HuH-7 (cell line): ENCODE results near the gene MACC1.

ENCODE experiments used
- DNase-seq: peaks from one replicate; pipeline ENCODE4 v3.0.0; 2011; ENCODE audit warnings: low spot score

Gene MACC1

GRCh38 chr7:20172736-20173334 is 44.3 kb downstream of the MACC1 start:
- peak; percentile 50 for DNase-seq

GRCh38 chr7:20170633-20171032 is 46.6 kb downstream of the MACC1 start:
- no peak for DNase-seq

- no peak for DNase-seq
Observed at GRCh38 chr7:20165146-20165510, 52.1 kb downstream of the MACC1 start.

GRCh38 chr7:20164425-20165145 is 52.6 kb downstream of the MACC1 start:
- no peak for DNase-seq

GRCh38 chr7:20162665-20163064 is 54.5 kb downstream of the MACC1 start:
- no peak for DNase-seq

GRCh38 chr7:20159226-20159747 is 57.9 kb downstream of the MACC1 start:
- DNase-seq: no peak

- no peak for DNase-seq
Observed at GRCh38 chr7:20158684-20159083, 58.5 kb downstream of the MACC1 start.

GRCh38 chr7:20157456-20157855 is 59.7 kb downstream of the MACC1 start:
- no peak for DNase-seq

GRCh38 chr7:20153999-20154398 is 63.2 kb downstream of the MACC1 start:
- DNase-seq: no peak

- DNase-seq: no peak
Observed at GRCh38 chr7:20153567-20153966, 63.6 kb downstream of the MACC1 start.

- DNase-seq: no peak
Observed at GRCh38 chr7:20152511-20152910, 64.7 kb downstream of the MACC1 start.

- DNase-seq: no peak
Observed at GRCh38 chr7:20151708-20152456, 65.3 kb downstream of the MACC1 start.

GRCh38 chr7:20146451-20146850 is 70.7 kb downstream of the MACC1 start:
- DNase-seq: no peak

GRCh38 chr7:20144801-20145200 is 72.4 kb downstream of the MACC1 start:
- DNase-seq: no peak

GRCh38 chr7:20141666-20142065 is 75.5 kb downstream of the MACC1 start:
- no peak for DNase-seq

- no peak for DNase-seq
Observed at GRCh38 chr7:20141002-20141345, 76.2 kb downstream of the MACC1 start.

- DNase-seq: no peak
Observed at GRCh38 chr7:20140291-20141001, 76.7 kb downstream of the MACC1 start.

GRCh38 chr7:20136647-20137046 is 80.5 kb downstream of the MACC1 start:
- no peak for DNase-seq

GRCh38 chr7:20133803-20134202 is 83.4 kb downstream of the MACC1 start:
- no peak for DNase-seq

GRCh38 chr7:20132585-20132984 is 84.6 kb downstream of the MACC1 start:
- no peak for DNase-seq

GRCh38 chr7:20131776-20132175 is 85.4 kb downstream of the MACC1 start:
- no peak for DNase-seq

- no peak for DNase-seq
Observed at GRCh38 chr7:20129920-20130319, 87.3 kb downstream of the MACC1 start.

GRCh38 chr7:20128001-20128400 is 89.2 kb downstream of the MACC1 start:
- no peak for DNase-seq
